ENCODE measurements around the gene CLMN. TPM values are rescaled to one million over a fixed set of nuclear protein-coding genes. Genes with fewer than 3 reads are reported as not detected.

Gene CLMN
- total and polyA plus RNA-seq, 2 experiments from 2014 or later: 3.2 to 5.7 TPM

GRCh38 chr14:95317817-95318343, 1.8 kb downstream of the CLMN start:
- Histone ChIP-seq H3K27ac (ENCODE audit: low read depth) (no peak overlapping the region), H3K4me3 (no peak overlapping the region), H3K36me3 (ENCODE audit: insufficient read depth) (no peaks in the 10 kb centered on the region), H3K79me2 (replicated peaks; ENCODE audit: insufficient read depth) (no peaks in the 10 kb centered on the region), H3K9me2 (ENCODE audit: insufficient read depth) (no peaks in the 10 kb centered on the region), H3F3A (replicated peaks; ENCODE audit: low read depth) (no peaks in the 10 kb centered on the region), H3K4me1 (ENCODE audit: insufficient read depth) (peaks cover 16% of the 10 kb centered on the region), H3K4me2 (no peak overlapping the region), H4K20me1 (replicated peaks; ENCODE audit: insufficient read depth) (no peaks in the 10 kb centered on the region), H2AFZ (no peak overlapping the region), H3K27me3 (ENCODE audit: insufficient read depth) (peaks cover 32% of the 10 kb centered on the region)
- peak overlapping the region; percentile 51 for H3K4me3 Mint-ChIP-seq
- no peak for TF ChIP-seq ZNF114 (CRISPR knock-in tag; IDR thresholded peaks at IDR 0.05)
- TF ChIP-seq ETS1 (IDR thresholded peaks at IDR 0.05): no peak
- no peak for TF ChIP-seq POLR2AphosphoS5 (IDR thresholded peaks at IDR 0.05; ENCODE audit: low read depth)
- no peak for TF ChIP-seq ZNF462 (CRISPR knock-in tag; IDR thresholded peaks at IDR 0.05)
- TF ChIP-seq EZH2phosphoT487 (IDR thresholded peaks at IDR 0.05; ENCODE audit: unreplicated experiment): no peak
- TF ChIP-seq CTCF (conservative IDR thresholded peaks at IDR 0.05; ENCODE audit: low read depth in 2 of 2): no peak
- no peak for TF ChIP-seq CREB1 (CRISPR knock-in tag; IDR thresholded peaks at IDR 0.05; ENCODE audit: low read depth)
- no peak for TF ChIP-seq EZH2 (IDR thresholded peaks at IDR 0.05; ENCODE audit: low read depth, unreplicated experiment)
- no peak for TF ChIP-seq JUNB (IDR thresholded peaks at IDR 0.05; ENCODE audit: unreplicated experiment)
- TF ChIP-seq STAT1 (IDR thresholded peaks at IDR 0.05; ENCODE audit: unreplicated experiment): no peak
- no peak for TF ChIP-seq REST (IDR thresholded peaks at IDR 0.05; ENCODE audit: unreplicated experiment)
- TF ChIP-seq NANOG (IDR thresholded peaks at IDR 0.05; ENCODE audit: borderline replicate concordance): no peak
- TF ChIP-seq ZNF331 (CRISPR knock-in tag; IDR thresholded peaks at IDR 0.05; ENCODE audit: low read depth): no peak
- H3K27ac Mint-ChIP-seq: no peak overlapping the region
- no peaks in the 10 kb centered on the region; the same call in 2 of the 3 replicates for H3K36me3 Mint-ChIP-seq (ENCODE audit: low read depth)
- ATAC-seq (no peak), DNase-seq (ENCODE audit: low spot score) (no peak)
- H3K4me1 Mint-ChIP-seq: peaks cover 21% of the 10 kb centered on the region
- peaks cover 22% of the 10 kb centered on the region for H3K27me3 Mint-ChIP-seq (ENCODE audit: insufficient read depth, low read depth, poor library complexity)
- H3K9me3 Mint-ChIP-seq: no peaks in the 10 kb centered on the region
